ENCODE measurements around the gene AREG. TPM values are rescaled to one million over a fixed set of nuclear protein-coding genes. Genes with fewer than 3 reads are reported as not detected.

Gene AREG
- total RNA-seq, 1 experiment from 2014 or later = 0.33 TPM

GRCh38 chr4:74428276-74428675, 16.7 kb upstream of the AREG start:
- Mint-ChIP-seq H3K4me1 (peaks cover 7% of the 10 kb centered on the region), H3K9me3 (peaks cover 2% of the 10 kb centered on the region), H3K4me3 (no peak overlapping the region), H3K36me3 (no peaks in the 10 kb centered on the region), H3K27ac (no peak overlapping the region), H3K27me3 (ENCODE audit: low read depth) (no peaks in the 10 kb centered on the region)
- ATAC-seq = no peak
- DNase-seq (ENCODE audit: low spot score) = no peak
- POLR2A ChIA-PET = no interaction called here
- no peak for TF ChIP-seq ETV6 (CRISPR knock-in tag; IDR thresholded peaks at IDR 0.05)
- CTCF ChIA-PET = interaction anchor here (0.6 to 1.3 kb wide), 3 partner anchors 17 to 243 kb away, joined by 3 to 4 read pairs (median 3); partner anchors contain the start of gene AREG

- no peak for DNase-seq (ENCODE audit: low spot score)
- POLR2A ChIA-PET = no interaction called here
- CTCF ChIA-PET = no interaction called here
- Mint-ChIP-seq H3K9me3 (peaks cover 11% of the 10 kb centered on the region), H3K4me1 (no peaks in the 10 kb centered on the region), H3K36me3 (no peaks in the 10 kb centered on the region), H3K4me3 (no peak overlapping the region), H3K27me3 (ENCODE audit: low read depth) (no peaks in the 10 kb centered on the region), H3K27ac (no peak overlapping the region)
- TF ChIP-seq NFATC4 (CRISPR knock-in tag; IDR thresholded peaks at IDR 0.05) (no peak), ETV6 (CRISPR knock-in tag; IDR thresholded peaks at IDR 0.05) (no peak), GABPB1 (CRISPR knock-in tag; IDR thresholded peaks at IDR 0.05) (no peak), ZNF219 (CRISPR knock-in tag; IDR thresholded peaks at IDR 0.05; ENCODE audit: borderline replicate concordance) (no peak), AR (CRISPR knock-in tag; IDR thresholded peaks at IDR 0.05) (no peak)
- TF ChIP-seq, protein P1, sequence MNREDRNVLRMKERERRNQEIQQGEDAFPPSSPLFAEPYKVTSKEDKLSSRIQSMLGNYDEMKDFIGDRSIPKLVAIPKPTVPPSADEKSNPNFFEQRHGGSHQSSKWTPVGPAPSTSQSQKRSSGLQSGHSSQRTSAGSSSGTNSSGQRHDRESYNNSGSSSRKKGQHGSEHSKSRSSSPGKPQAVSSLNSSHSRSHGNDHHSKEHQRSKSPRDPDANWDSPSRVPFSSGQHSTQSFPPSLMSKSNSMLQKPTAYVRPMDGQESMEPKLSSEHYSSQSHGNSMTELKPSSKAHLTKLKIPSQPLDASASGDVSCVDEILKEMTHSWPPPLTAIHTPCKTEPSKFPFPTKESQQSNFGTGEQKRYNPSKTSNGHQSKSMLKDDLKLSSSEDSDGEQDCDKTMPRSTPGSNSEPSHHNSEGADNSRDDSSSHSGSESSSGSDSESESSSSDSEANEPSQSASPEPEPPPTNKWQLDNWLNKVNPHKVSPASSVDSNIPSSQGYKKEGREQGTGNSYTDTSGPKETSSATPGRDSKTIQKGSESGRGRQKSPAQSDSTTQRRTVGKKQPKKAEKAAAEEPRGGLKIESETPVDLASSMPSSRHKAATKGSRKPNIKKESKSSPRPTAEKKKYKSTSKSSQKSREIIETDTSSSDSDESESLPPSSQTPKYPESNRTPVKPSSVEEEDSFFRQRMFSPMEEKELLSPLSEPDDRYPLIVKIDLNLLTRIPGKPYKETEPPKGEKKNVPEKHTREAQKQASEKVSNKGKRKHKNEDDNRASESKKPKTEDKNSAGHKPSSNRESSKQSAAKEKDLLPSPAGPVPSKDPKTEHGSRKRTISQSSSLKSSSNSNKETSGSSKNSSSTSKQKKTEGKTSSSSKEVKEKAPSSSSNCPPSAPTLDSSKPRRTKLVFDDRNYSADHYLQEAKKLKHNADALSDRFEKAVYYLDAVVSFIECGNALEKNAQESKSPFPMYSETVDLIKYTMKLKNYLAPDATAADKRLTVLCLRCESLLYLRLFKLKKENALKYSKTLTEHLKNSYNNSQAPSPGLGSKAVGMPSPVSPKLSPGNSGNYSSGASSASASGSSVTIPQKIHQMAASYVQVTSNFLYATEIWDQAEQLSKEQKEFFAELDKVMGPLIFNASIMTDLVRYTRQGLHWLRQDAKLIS (CRISPR knock-in tag; IDR thresholded peaks at IDR 0.05; ENCODE audit: borderline replicate concordance) = no peak
- TF ChIP-seq, protein P2, sequence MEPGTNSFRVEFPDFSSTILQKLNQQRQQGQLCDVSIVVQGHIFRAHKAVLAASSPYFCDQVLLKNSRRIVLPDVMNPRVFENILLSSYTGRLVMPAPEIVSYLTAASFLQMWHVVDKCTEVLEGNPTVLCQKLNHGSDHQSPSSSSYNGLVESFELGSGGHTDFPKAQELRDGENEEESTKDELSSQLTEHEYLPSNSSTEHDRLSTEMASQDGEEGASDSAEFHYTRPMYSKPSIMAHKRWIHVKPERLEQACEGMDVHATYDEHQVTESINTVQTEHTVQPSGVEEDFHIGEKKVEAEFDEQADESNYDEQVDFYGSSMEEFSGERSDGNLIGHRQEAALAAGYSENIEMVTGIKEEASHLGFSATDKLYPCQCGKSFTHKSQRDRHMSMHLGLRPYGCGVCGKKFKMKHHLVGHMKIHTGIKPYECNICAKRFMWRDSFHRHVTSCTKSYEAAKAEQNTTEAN (CRISPR knock-in tag; IDR thresholded peaks at IDR 0.05) = no peak
- TF ChIP-seq, protein P3, sequence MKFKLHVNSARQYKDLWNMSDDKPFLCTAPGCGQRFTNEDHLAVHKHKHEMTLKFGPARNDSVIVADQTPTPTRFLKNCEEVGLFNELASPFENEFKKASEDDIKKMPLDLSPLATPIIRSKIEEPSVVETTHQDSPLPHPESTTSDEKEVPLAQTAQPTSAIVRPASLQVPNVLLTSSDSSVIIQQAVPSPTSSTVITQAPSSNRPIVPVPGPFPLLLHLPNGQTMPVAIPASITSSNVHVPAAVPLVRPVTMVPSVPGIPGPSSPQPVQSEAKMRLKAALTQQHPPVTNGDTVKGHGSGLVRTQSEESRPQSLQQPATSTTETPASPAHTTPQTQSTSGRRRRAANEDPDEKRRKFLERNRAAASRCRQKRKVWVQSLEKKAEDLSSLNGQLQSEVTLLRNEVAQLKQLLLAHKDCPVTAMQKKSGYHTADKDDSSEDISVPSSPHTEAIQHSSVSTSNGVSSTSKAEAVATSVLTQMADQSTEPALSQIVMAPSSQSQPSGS (CRISPR knock-in tag; IDR thresholded peaks at IDR 0.05; ENCODE audit: borderline replicate concordance, low read depth) = no peak
- ATAC-seq = no peak
Observed at GRCh38 chr4:74431113-74431826, 13.7 kb upstream of the AREG start.

DNA sequence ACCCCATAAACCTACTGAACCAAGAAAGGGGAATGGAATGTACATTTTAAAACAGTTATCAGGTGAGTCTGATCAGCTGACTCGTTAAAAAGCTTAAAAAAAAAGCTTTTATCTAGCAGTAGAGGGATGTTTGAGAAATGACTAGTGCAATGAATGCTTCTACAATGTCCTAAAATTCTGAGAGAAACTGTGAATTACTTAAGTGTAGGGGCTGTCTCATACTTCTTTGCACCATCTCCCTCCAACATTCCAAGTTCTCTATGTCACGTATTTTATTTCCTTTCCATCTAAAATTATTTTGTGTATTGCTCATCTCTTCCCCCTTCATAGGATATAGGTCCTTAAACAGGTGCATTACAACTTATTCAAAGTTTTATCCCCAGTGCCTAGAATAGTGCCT, 11.9 kb upstream of the AREG start:
- POLR2A ChIA-PET = no interaction called here
- H3K4me3 Mint-ChIP-seq = no peak overlapping the region
- CTCF ChIA-PET = no interaction called here

More for the DNA sequence above, 11.9 kb upstream of the AREG start:
- Mint-ChIP-seq H3K36me3 (no peaks in the 10 kb centered on the region), H3K27ac (no peak overlapping the region), H3K9me3 (peaks cover 11% of the 10 kb centered on the region), H3K4me1 (no peaks in the 10 kb centered on the region), H3K27me3 (ENCODE audit: low read depth) (no peaks in the 10 kb centered on the region)
- TF ChIP-seq FOXP1 (CRISPR knock-in tag; IDR thresholded peaks at IDR 0.05; ENCODE audit: borderline replicate concordance) = no peak
- TF ChIP-seq SOX15 (CRISPR knock-in tag; IDR thresholded peaks at IDR 0.05) = no peak
- TF ChIP-seq CREM (CRISPR knock-in tag; IDR thresholded peaks at IDR 0.05) = no peak
- no peak for TF ChIP-seq MLX (CRISPR knock-in tag; IDR thresholded peaks at IDR 0.05)
- TF ChIP-seq E2F4 (CRISPR knock-in tag; IDR thresholded peaks at IDR 0.05; ENCODE audit: borderline replicate concordance, low read depth) = no peak
- TF ChIP-seq ZNF512 (CRISPR knock-in tag; IDR thresholded peaks at IDR 0.05; ENCODE audit: borderline replicate concordance) = no peak
- no peak for TF ChIP-seq NR3C1 (CRISPR knock-in tag; conservative IDR thresholded peaks at IDR 0.05; ENCODE audit: low read depth)
- TF ChIP-seq NR1H2 (CRISPR knock-in tag; IDR thresholded peaks at IDR 0.05) = no peak
- no peak for DNase-seq (ENCODE audit: low spot score)
- ATAC-seq = no peak

Measured in WTC11 (cell line).